K562 (cell line): Measurements from ENCODE around the gene TPCN1. TPM values are rescaled to one million over a fixed set of nuclear protein-coding genes. Genes with fewer than 3 reads are reported as not detected.

ENCODE experiments used
- HINFP ChIP-seq: fragments of 450-650 bp; conservative IDR thresholded peaks from 2 replicates; pipeline ENCODE4 v1.6.1; 2016; ENCODE audit warnings: missing genetic modification characterization, low read depth, mild to moderate bottlenecking, control low read depth, missing compliant biosample characterization
- MGA ChIP-seq: fragments of 450-650 bp; IDR thresholded peaks from 2 replicates; pipeline ENCODE4 v1.6.1; 2016; ENCODE audit warnings: mild to moderate bottlenecking, moderate library complexity
- TFAP4 ChIP-seq: sonication (generic); formaldehyde crosslinking; IDR thresholded peaks from 2 replicates; pipeline ENCODE4 v1.8.0; 2022; ENCODE audit warnings: missing genetic modification reagents, mild to moderate bottlenecking, moderate library complexity, borderline replicate concordance
- THAP12 ChIP-seq: fragments of 250-450 bp; sonication (Bioruptor Pico); IDR thresholded peaks from 2 replicates; pipeline ENCODE4 v1.9.0; 2021; ENCODE audit warnings: mild to moderate bottlenecking, inconsistent platforms
- ZNF518B ChIP-seq: fragments of 250-450 bp; sonication (Bioruptor Pico); IDR thresholded peaks from 2 replicates; pipeline ENCODE4 v1.5.0; 2021; ENCODE audit warnings: mild to moderate bottlenecking, moderate library complexity
- polyA plus RNA-seq, 8 experiments: library from polyadenylated mRNA; depleted of rRNA in 4 of 8; stranded (reverse) in 5 of 8; unstranded in 3 of 8; fragments of >200 nt; fragmentation: Nextera tagmentation in 2 of 8; fragmentation: Illumina TruSeq in 1 of 8; extraction: Ambion mirVana in 2 of 8; extraction: Trizol in 1 of 8; gene quantifications; 2 replicates each; pipeline versions ENCODE4 v1.2.1 to v1.2.3, GENCODE V29; 2011 to 2014; ENCODE audit warnings: inconsistent platforms in 1 of 8, missing spikeins in 1 of 8
- total RNA-seq, 7 experiments: library from RNA; depleted of rRNA in 6 of 7; stranded (reverse); fragments of >200 nt in 6 of 7; fragmentation: Illumina TruSeq in 2 of 7; extraction: Trizol in 2 of 7; gene quantifications; 2 replicates each; pipeline versions ENCODE4 v1.2.1 to v1.2.3, GENCODE V29; 2011 to 2021; ENCODE audit warnings: low replicate concordance in 1 of 7

The TPCN1 gene
- total and polyA plus RNA-seq, 9 of the 15 experiments (the other 6 are each of a cell fraction or from before 2014, with no cell fraction given): 0.80 to 23.8 (median 7.4) TPM

- no peak for TF ChIP-seq THAP12
- TF ChIP-seq MGA: no peak
- TF ChIP-seq ZNF518B (CRISPR knock-in tag): no peak
- TF ChIP-seq HINFP (tag): no peak
- TF ChIP-seq TFAP4 (CRISPR knock-in tag): no peak
These were observed 92.9 kb downstream of the TPCN1 start (continued) for GRCh38 chr12:113314121-113314529.
